ENCODE results near the gene BEAN1.

The BEAN1 gene

DNA sequence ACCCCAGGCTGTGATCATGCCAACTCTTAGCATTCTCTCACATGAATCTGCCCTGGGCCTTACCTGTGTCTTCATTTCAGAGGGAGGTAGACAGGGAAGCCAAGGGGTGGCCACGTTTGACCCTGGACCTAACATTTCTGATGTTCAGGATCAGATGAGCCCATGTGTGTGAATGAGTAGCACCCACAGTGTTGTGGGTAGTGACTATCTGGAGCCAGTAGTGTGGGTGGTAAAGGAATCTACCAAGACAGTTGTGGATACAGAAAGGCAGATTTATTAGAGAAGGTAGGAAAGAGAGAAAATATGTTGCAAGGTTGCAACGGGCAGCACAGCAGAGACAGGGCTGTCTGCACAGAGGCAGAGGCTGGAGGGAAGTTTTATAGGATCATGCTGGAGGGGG is 62.3 kb downstream of the BEAN1 start:
- TF ChIP-seq, protein P1, sequence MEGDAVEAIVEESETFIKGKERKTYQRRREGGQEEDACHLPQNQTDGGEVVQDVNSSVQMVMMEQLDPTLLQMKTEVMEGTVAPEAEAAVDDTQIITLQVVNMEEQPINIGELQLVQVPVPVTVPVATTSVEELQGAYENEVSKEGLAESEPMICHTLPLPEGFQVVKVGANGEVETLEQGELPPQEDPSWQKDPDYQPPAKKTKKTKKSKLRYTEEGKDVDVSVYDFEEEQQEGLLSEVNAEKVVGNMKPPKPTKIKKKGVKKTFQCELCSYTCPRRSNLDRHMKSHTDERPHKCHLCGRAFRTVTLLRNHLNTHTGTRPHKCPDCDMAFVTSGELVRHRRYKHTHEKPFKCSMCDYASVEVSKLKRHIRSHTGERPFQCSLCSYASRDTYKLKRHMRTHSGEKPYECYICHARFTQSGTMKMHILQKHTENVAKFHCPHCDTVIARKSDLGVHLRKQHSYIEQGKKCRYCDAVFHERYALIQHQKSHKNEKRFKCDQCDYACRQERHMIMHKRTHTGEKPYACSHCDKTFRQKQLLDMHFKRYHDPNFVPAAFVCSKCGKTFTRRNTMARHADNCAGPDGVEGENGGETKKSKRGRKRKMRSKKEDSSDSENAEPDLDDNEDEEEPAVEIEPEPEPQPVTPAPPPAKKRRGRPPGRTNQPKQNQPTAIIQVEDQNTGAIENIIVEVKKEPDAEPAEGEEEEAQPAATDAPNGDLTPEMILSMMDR (IDR thresholded peaks at IDR 0.05; ENCODE audit: low read depth, low read length): no peak
- DNase-seq (ENCODE audit: low read depth in 2 of 2): no peak
- no peak overlapping the region for H3K4me3 ChIP-seq (replicated peaks in 1 of 2; ENCODE audit: low read depth in 2 of 2, low read length in 2 of 2)

DNA sequence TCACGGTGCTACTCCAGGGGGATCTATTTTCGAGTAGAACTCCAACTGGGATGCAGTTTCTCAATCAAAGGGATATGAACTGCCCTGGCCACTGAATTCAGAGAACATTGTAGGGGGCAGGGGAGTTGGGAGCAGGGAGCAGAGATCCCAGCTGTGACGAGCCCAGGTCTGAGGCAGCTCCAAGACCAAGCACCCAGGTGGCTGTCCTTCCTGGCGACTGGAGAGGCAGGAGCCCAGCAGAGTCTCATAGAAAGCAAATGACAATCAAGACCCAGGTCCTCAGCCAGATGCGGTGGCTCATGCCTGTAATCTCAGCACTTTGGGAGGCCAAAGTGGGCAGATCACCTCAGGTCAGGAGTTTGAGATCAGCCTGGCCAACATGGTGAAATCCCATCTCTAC is 62.7 kb downstream of the BEAN1 start:
- H3K4me3 ChIP-seq (replicated peaks in 1 of 2; ENCODE audit: low read depth in 2 of 2, low read length in 2 of 2): no peak overlapping the region
- TF ChIP-seq, protein P1 (IDR thresholded peaks at IDR 0.05; ENCODE audit: low read depth, low read length): no peak
- DNase-seq (ENCODE audit: low read depth in 2 of 2): no peak

DNA sequence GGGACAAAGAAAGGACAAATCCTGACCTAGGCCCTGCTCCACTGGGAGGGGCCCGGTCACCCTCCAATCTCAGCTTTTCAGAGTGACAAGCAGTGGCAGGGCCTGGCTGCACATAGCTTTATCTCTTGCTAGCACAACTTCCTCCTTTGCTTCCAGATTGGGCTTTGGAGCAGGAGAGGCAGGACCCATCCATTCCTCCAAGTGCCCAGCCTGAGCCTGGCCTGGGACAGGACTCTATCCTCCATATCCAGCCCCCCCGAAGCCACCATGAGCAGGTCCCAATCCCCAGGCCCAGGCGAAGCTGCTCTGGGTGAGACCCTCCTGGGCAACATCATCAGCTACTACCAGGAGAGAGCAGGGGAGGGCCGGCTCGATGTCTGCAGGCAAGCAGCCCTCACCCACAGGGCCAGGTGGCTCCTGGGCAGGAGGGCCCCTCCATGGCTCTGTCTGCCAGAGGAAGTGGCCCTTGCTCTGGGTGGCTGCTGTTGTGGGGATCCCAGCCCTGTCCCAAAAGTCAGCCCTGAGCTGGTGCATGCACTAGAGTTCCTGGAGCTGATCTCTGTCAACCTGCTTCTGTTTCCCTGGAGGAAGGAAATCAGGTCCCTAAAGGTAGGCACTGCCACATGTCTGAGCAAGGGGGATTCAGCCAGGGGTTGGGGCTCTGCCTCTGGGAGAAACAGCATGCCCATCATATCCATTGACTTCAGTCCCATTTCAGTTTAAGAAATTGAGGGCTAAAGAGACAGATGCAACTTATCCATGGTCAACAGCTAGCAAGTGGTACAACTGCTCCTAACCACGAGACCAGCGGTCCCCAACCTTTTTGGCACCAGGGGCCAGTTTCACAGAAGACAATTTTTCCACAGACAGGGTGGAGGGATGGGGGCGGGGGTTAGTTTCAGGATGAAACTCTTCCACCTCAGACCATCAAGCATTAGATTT is 64.0 kb downstream of the BEAN1 start:
- TF ChIP-seq, protein P1 (IDR thresholded peaks at IDR 0.05; ENCODE audit: low read depth, low read length): no peak
- H3K4me3 ChIP-seq (replicated peaks in 1 of 2; ENCODE audit: low read depth in 2 of 2, low read length in 2 of 2): no peak overlapping the region
- no peak for DNase-seq (ENCODE audit: low read depth in 2 of 2)

DNA sequence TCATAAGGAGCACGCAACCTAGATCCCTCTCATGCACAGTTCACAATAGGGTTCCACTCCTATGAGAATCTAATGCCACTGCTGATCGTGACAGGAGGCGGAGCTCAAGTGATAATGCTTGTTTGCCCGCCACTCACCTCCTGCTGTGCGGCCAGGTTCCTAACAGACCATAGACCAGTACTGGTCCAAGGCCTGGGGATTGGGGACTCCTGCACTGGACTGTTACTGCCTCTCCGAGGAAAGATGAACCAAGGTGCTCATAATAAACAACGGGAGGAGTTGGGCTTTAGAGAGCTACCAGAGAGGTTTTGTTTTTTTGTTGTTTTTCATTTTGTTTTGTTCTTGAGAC is 64.6 kb downstream of the BEAN1 start:
- TF ChIP-seq, protein P1 (IDR thresholded peaks at IDR 0.05; ENCODE audit: low read depth, low read length): no peak
- no peak overlapping the region for H3K4me3 ChIP-seq (replicated peaks in 1 of 2; ENCODE audit: low read depth in 2 of 2, low read length in 2 of 2)
- no peak for DNase-seq (ENCODE audit: low read depth in 2 of 2)

DNA sequence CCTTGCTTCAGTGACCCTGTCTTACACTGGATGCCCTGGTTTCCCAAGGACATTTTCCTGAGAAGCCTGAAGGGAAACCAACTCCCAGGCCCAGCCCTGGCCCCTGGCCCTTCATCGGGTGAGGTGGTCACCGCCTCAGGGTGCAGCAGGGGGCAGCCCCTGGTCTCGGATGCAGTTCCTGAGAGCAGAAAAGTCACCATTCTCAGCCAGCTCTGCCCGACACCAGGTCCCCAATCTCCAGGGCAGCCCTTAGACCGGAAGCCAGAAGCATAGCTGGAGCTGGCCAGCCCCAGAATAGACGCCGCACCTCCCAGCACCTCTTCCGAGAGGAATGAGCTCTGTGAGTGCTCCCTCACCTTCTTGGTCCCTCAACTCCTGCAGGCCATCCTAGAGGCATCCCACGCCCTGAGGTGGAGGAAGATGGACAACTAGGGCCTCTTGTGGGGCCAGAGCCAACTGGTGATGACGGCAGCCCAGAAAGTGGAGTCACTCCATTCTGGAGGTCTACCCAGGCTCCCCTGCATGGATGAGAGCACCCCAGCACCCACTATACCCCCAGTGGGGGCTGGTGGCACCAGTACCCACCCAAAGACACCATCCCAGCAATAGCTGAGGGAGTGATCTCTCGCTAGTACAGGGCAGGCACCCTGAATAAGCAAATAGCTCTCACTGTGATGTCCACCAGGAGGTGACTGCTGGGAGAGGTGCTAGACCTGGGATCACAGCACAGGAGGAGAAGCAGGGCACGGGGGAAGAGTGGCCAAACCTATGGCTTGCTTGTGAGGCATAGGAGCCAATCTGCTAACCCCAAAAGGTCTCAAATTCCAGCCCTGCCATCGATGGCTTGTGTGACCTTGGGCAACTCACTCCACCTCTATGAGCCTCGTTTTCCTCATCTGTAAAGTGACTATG is 66.7 kb downstream of the BEAN1 start:
- DNase-seq (ENCODE audit: low read depth in 2 of 2): no peak
- no peak overlapping the region for H3K4me3 ChIP-seq (replicated peaks in 1 of 2; ENCODE audit: low read depth in 2 of 2, low read length in 2 of 2)
- TF ChIP-seq, protein P1 (IDR thresholded peaks at IDR 0.05; ENCODE audit: low read depth, low read length): no peak

DNA sequence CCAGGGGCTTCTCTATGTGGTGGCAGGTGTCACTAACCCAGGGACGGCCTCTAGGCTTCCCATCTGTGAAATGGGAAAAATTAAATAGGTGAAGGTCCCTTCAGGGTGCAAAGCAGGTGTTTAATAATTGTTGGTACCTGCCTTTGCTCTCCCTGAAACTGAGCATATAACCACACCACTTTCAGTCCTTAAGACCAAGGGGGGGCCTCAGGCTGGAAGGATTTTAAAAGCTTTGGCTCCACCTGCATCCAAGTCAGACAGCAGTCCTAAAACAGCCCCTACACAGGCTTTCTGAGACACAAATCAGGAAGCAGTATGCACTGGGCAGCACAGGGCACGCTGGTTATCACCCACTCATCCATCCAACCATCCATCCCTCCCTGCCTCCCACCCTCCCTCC is 67.8 kb downstream of the BEAN1 start:
- DNase-seq (ENCODE audit: low read depth in 2 of 2): no peak
- no peak overlapping the region for H3K4me3 ChIP-seq (replicated peaks in 1 of 2; ENCODE audit: low read depth in 2 of 2, low read length in 2 of 2)
- TF ChIP-seq, protein P1 (IDR thresholded peaks at IDR 0.05; ENCODE audit: low read depth, low read length): no peak

Measured in cardiac fibroblast (primary cell).